Mammary epithelial cell (primary cell): ENCODE data around the gene PASK.

Experiments used
- CTCF ChIP-seq, 2 donors: IDR thresholded peaks in 1 of 2; conservative IDR thresholded peaks in 1 of 2; 2 replicates each; pipeline ENCODE4 v1.5.1; 2011 to 2012; ENCODE audit warnings: inconsistent platforms in 2 of 2, low read length in 2 of 2, mild to moderate bottlenecking in 2 of 2, control low read depth in 1 of 2, low read depth in 1 of 2; ENCODE audit not compliant: insufficient read depth in 1 of 2; ENCODE audit errors: extremely low read depth in 1 of 2
- EZH2 ChIP-seq: IDR thresholded peaks from 2 replicates; pipeline ENCODE4 v1.6.1; 2012; ENCODE audit warnings: low read length, inconsistent platforms, borderline replicate concordance

DNA sequence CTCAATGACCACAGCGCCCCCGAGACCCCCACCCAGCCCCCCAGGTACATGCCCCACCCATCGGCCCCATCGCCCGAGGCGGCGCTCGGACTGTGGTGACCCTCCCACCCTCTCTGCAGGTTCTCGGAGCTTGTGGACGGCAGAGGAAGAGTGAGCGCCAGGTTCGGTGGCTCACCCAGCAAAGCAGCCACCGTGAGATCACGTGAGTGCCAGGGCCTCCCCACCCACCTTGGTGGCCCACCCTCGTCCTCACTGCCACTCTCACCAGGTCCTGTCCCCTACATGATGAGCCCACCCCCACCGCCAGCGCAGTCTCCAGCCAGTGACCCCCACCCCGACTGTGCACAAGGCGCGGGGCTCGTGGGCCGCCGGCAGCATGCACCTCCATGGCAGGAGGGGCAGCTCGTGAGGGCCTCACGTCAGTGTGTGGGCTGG lies 77.6 kb downstream of the PASK start:
- TF ChIP-seq EZH2: no peak
- no peak for TF ChIP-seq CTCF (conservative IDR thresholded peaks at IDR 0.05 in 1 of 2, IDR thresholded peaks at IDR 0.05 in 1 of 2; ENCODE audit: extremely low read depth in 1 of 2, insufficient read depth in 1 of 2, low read depth in 1 of 2, low read length in 2 of 2)
